Smooth muscle cell (in vitro differentiated cells): ENCODE data around the gene ST8SIA2. TPM values are rescaled to one million over a fixed set of nuclear protein-coding genes. Genes with fewer than 3 reads are reported as not detected.

Source experiments
- DNase-seq: peaks from one replicate; lab custom pipeline; 2025; ENCODE audit not compliant: unreplicated experiment; lab: John Stamatoyannopoulos, UW
- H2AFZ ChIP-seq: fragments of 200-600 bp; sonication (generic); 2 replicates; pipeline ENCODE4 v1.6.0; 2016; ENCODE audit warnings: antibody characterized with exemption, low read depth, mild to moderate bottlenecking
- H3F3A ChIP-seq: fragments of 200-600 bp; sonication (generic); 2 replicates; pipeline ENCODE4 v1.6.0; 2017; ENCODE audit warnings: antibody characterized with exemption, low read depth
- H3K27ac ChIP-seq: fragments of 200-600 bp; sonication (generic); 2 replicates; pipeline ENCODE4 v1.5.1; 2016; ENCODE audit warnings: low read depth, mild to moderate bottlenecking
- H3K27me3 ChIP-seq: fragments of 200-600 bp; sonication (generic); 2 replicates; pipeline ENCODE4 v1.6.1; 2016; ENCODE audit warnings: low read depth, mild to moderate bottlenecking
- H3K36me3 ChIP-seq: fragments of 200-600 bp; sonication (generic); 2 replicates; pipeline ENCODE4 v1.5.1; 2016; ENCODE audit warnings: low read depth
- H3K4me1 ChIP-seq: fragments of 200-600 bp; sonication (generic); 2 replicates; pipeline ENCODE4 v1.5.1; 2016; ENCODE audit warnings: low read depth
- H3K4me2 ChIP-seq: fragments of 200-600 bp; sonication (generic); 2 replicates; pipeline ENCODE4 v1.6.0; 2016; ENCODE audit warnings: mild to moderate bottlenecking
- H3K4me3 ChIP-seq: fragments of 200-600 bp; sonication (generic); 2 replicates; pipeline ENCODE4 v1.5.1; 2016; ENCODE audit warnings: mild to moderate bottlenecking
- H3K79me2 ChIP-seq: fragments of 200-600 bp; sonication (generic); 2 replicates; pipeline ENCODE4 v1.6.0; 2016; ENCODE audit warnings: low read depth, mild to moderate bottlenecking
- H3K9ac ChIP-seq: fragments of 200-600 bp; sonication (generic); 2 replicates; pipeline ENCODE4 v1.6.0; 2016; ENCODE audit warnings: low read depth
- H3K9me3 ChIP-seq: fragments of 200-600 bp; sonication (generic); replicated peaks from 2 replicates; pipeline ENCODE4 v1.5.1; 2016; ENCODE audit warnings: low read depth
- H4K20me1 ChIP-seq: fragments of 200-600 bp; sonication (generic); 2 replicates; pipeline ENCODE4 v1.6.0; 2016; ENCODE audit warnings: low read depth
- CTCF ChIP-seq: fragments of 200-600 bp; sonication (generic); IDR thresholded peaks from 2 replicates; pipeline ENCODE4 v1.5.1; 2017; ENCODE audit warnings: borderline replicate concordance, mild to moderate bottlenecking, antibody characterized with exemption; ENCODE audit not compliant: insufficient read depth, poor library complexity, severe bottlenecking
- WGBS: methylation state at CpG from one replicate; pipeline ENCODE4 v1.1.7; 2016; ENCODE audit warnings: low lambda C conversion rate; 5-methylcytosine and 5-hydroxymethylcytosine counted together
- polyA plus RNA-seq: library from polyadenylated mRNA; unstranded; fragments of >200 nt; fragmentation: Nextera tagmentation; extraction: Ambion mirVana; gene quantifications from 2 replicates; pipeline ENCODE4 v1.2.1, GENCODE V29; 2016
- total RNA-seq: library from RNA; depleted of rRNA; stranded (reverse); fragments of >200 nt; gene quantifications from 2 replicates; pipeline ENCODE4 v1.2.3, GENCODE V29; 2014

ST8SIA2 gene
- total and polyA plus RNA-seq, 2 experiments from 2014 or later, result 2.2 to 2.7 TPM

GRCh38 chr15:92400980-92401787 is 7.5 kb downstream of the ST8SIA2 start:
- WGBS, result 74% methylated on average over 26 of the region's 26 CpGs
- Histone ChIP-seq H2AFZ (no peak overlapping the region), H3K4me3 (no peak overlapping the region), H3K9ac (no peak overlapping the region), H3K79me2 (no peaks in the 10 kb centered on the region), H3K36me3 (no peaks in the 10 kb centered on the region), H4K20me1 (no peaks in the 10 kb centered on the region), H3F3A (no peaks in the 10 kb centered on the region), H3K27me3 (peaks cover 10% of the 10 kb centered on the region), H3K4me1 (peaks cover 4% of the 10 kb centered on the region), H3K9me3 (no peaks in the 10 kb centered on the region), H3K4me2 (no peak overlapping the region), H3K27ac (no peak overlapping the region)
- DNase-seq, result no peak
- TF ChIP-seq CTCF, result no peak

- Histone ChIP-seq H3K27ac (no peak overlapping the region), H3K9me3 (no peaks in the 10 kb centered on the region), H3K36me3 (no peaks in the 10 kb centered on the region), H3K9ac (no peak overlapping the region), H3K79me2 (no peaks in the 10 kb centered on the region), H3K4me1 (peaks cover 4% of the 10 kb centered on the region), H2AFZ (no peak overlapping the region), H3K4me2 (no peak overlapping the region), H4K20me1 (no peaks in the 10 kb centered on the region), H3K27me3 (no peaks in the 10 kb centered on the region), H3F3A (no peaks in the 10 kb centered on the region), H3K4me3 (no peak overlapping the region)
- TF ChIP-seq CTCF, result no peak
- 81% methylated on average over 5 of the region's 5 CpGs for WGBS
- DNase-seq, result no peak
Observed at GRCh38 chr15:92402751-92403150, 9.1 kb downstream of the ST8SIA2 start.

GRCh38 chr15:92405942-92406341 is 12.3 kb downstream of the ST8SIA2 start:
- no peaks in the 10 kb centered on the region for H3K79me2 ChIP-seq
- H3K27ac ChIP-seq, result no peak overlapping the region
- H4K20me1 ChIP-seq, result no peaks in the 10 kb centered on the region
- no peak overlapping the region for H3K9ac ChIP-seq
- no peak overlapping the region for H3K4me2 ChIP-seq
- DNase-seq, result no peak
- H3K9me3 ChIP-seq, result no peaks in the 10 kb centered on the region
- 89% methylated on average over 5 of the region's 5 CpGs for WGBS
- H3K36me3 ChIP-seq, result no peaks in the 10 kb centered on the region
- no peak overlapping the region for H2AFZ ChIP-seq
- no peak overlapping the region for H3K4me3 ChIP-seq
- TF ChIP-seq CTCF, result no peak
- peaks cover 10% of the 10 kb centered on the region for H3K4me1 ChIP-seq
- no peaks in the 10 kb centered on the region for H3F3A ChIP-seq
- no peaks in the 10 kb centered on the region for H3K27me3 ChIP-seq

- TF ChIP-seq CTCF, result no peak
- WGBS, result 86% methylated on average over 6 of the region's 6 CpGs
- no peak overlapping the region for H3K27ac ChIP-seq
Observed at GRCh38 chr15:92407321-92407720, 13.6 kb downstream of the ST8SIA2 start.

More at GRCh38 chr15:92407321-92407720, 13.6 kb downstream of the ST8SIA2 start:
- no peak for DNase-seq
- Histone ChIP-seq H3K9ac (no peak overlapping the region), H3K79me2 (no peaks in the 10 kb centered on the region), H3F3A (no peaks in the 10 kb centered on the region), H3K36me3 (no peaks in the 10 kb centered on the region), H3K4me2 (no peak overlapping the region), H4K20me1 (no peaks in the 10 kb centered on the region), H3K4me1 (peaks cover 10% of the 10 kb centered on the region), H3K9me3 (no peaks in the 10 kb centered on the region), H3K4me3 (no peak overlapping the region), H3K27me3 (no peaks in the 10 kb centered on the region), H2AFZ (no peak overlapping the region)
